ENCODE measurements around the gene SH2D3C.
A peak's percentile ranks its signal among the peaks of the same experiment; 100 is the strongest.

The SH2D3C gene

GRCh38 chr9:127706836-127707241 lies 71.6 kb downstream of the SH2D3C start, which contains the start of gene CFAP157:
TSS of gene CFAP157 (plus strand) at chr9:127706988. CDS start at chr9:127707032, 44 bp downstream.
- no peak for DNase-seq (ENCODE audit: low spot score)
- no peak for TF ChIP-seq CTCF (IDR thresholded peaks at IDR 0.05; ENCODE audit: extremely low read depth, missing control alignments)

GRCh38 chr9:127705577-127706379 lies 72.7 kb downstream of the SH2D3C start:
- TF ChIP-seq CTCF (IDR thresholded peaks at IDR 0.05; ENCODE audit: extremely low read depth, missing control alignments) = no peak
- no peak for DNase-seq (ENCODE audit: low spot score)

GRCh38 chr9:127703289-127703946 lies 75.0 kb downstream of the SH2D3C start:
- TF ChIP-seq CTCF (IDR thresholded peaks at IDR 0.05; ENCODE audit: extremely low read depth, missing control alignments) = no peak
- no peak for DNase-seq (ENCODE audit: low spot score)

- DNase-seq (ENCODE audit: low spot score) = no peak
- TF ChIP-seq CTCF (IDR thresholded peaks at IDR 0.05; ENCODE audit: extremely low read depth, missing control alignments) = no peak
Measured at GRCh38 chr9:127700594-127701255, 77.7 kb downstream of the SH2D3C start.

- DNase-seq (ENCODE audit: low spot score) = no peak
- no peak for TF ChIP-seq CTCF (IDR thresholded peaks at IDR 0.05; ENCODE audit: extremely low read depth, missing control alignments)
Measured at GRCh38 chr9:127700140-127700539, 78.3 kb downstream of the SH2D3C start.

GRCh38 chr9:127698985-127699670 lies 79.3 kb downstream of the SH2D3C start:
- DNase-seq (ENCODE audit: low spot score) = peak; percentile 95
- TF ChIP-seq CTCF (IDR thresholded peaks at IDR 0.05; ENCODE audit: extremely low read depth, missing control alignments) = no peak

Data from GM20000 (cell line).